SK-N-SH treated with all-trans-retinoic acid at 6 μM for 48 hours (cell line): Measurements from ENCODE around the gene CTAGE1.
"Not testable (repeated sequence)": the region's sequence is repeated elsewhere in the genome, so short reads cannot be mapped to it uniquely, and the experiment has no call there.

ENCODE experiments used
- ATAC-seq: fragments of 200-7000 bp; cut with Tn5 transposase; 3 replicates; pipeline ENCODE4 v1.9.1; 2020; ENCODE audit warnings: mild to moderate bottlenecking, moderate library complexity
- ARNTL ChIP-seq: fragments of 450-650 bp; formaldehyde crosslinking; IDR thresholded peaks from 2 replicates; pipeline ENCODE4 v1.5.0; 2020; ENCODE audit warnings: low read depth, mild to moderate bottlenecking, moderate library complexity, borderline replicate concordance
- BACH2 ChIP-seq: fragments of 250-450 bp; sonication (Bioruptor Pico); IDR thresholded peaks from 2 replicates; pipeline ENCODE4 v1.9.0; 2021; ENCODE audit warnings: mild to moderate bottlenecking, borderline replicate concordance
- CSDC2 ChIP-seq: fragments of 250-450 bp; sonication (Bioruptor Pico); IDR thresholded peaks from 2 replicates; pipeline ENCODE4 v1.5.0; 2020; ENCODE audit warnings: mild to moderate bottlenecking, moderate library complexity
- ESRRG ChIP-seq: fragments of 250-450 bp; sonication (Bioruptor Pico); IDR thresholded peaks from 2 replicates; pipeline ENCODE4 v1.6.1; 2021; ENCODE audit warnings: mild to moderate bottlenecking
- GLIS3 ChIP-seq: fragments of 250-450 bp; sonication (Bioruptor Pico); IDR thresholded peaks from 2 replicates; pipeline ENCODE4 v1.5.0; 2020; ENCODE audit warnings: mild to moderate bottlenecking, moderate library complexity
- OSR1 ChIP-seq: fragments of 250-450 bp; sonication (Bioruptor Pico); IDR thresholded peaks from 2 replicates; pipeline ENCODE4 v1.8.0; 2022; ENCODE audit warnings: moderate library complexity, mild to moderate bottlenecking, inconsistent platforms
- RARB ChIP-seq: fragments of 250-450 bp; sonication (Bioruptor Pico); IDR thresholded peaks from 2 replicates; pipeline ENCODE4 v1.8.0; 2021; ENCODE audit warnings: mild to moderate bottlenecking, moderate library complexity
- SNAI2 ChIP-seq: fragments of 250-450 bp; sonication (Bioruptor Pico); IDR thresholded peaks from 2 replicates; pipeline ENCODE4 v1.5.0; 2020; ENCODE audit warnings: mild to moderate bottlenecking, moderate library complexity
- TCF4 ChIP-seq: fragments of 250-450 bp; sonication (Bioruptor Pico); IDR thresholded peaks from 2 replicates; pipeline ENCODE4 v1.8.0; 2021; ENCODE audit warnings: mild to moderate bottlenecking, moderate library complexity, borderline replicate concordance
- TOX ChIP-seq: fragments of 250-450 bp; sonication (Bioruptor Pico); IDR thresholded peaks from 2 replicates; pipeline ENCODE4 v1.8.0; 2021; ENCODE audit warnings: mild to moderate bottlenecking, moderate library complexity, borderline replicate concordance
- ZC3H10 ChIP-seq: fragments of 250-450 bp; sonication (Bioruptor Pico); IDR thresholded peaks from 2 replicates; pipeline ENCODE4 v1.5.1; 2021; ENCODE audit warnings: mild to moderate bottlenecking, moderate library complexity
- ZFP3 ChIP-seq: fragments of 250-450 bp; sonication (Bioruptor Pico); IDR thresholded peaks from 2 replicates; pipeline ENCODE4 v1.5.0; 2020; ENCODE audit warnings: mild to moderate bottlenecking, moderate library complexity
- ZFP30 ChIP-seq: fragments of 450-650 bp; formaldehyde crosslinking; IDR thresholded peaks from 2 replicates; pipeline ENCODE4 v1.5.0; 2022; ENCODE audit warnings: mild to moderate bottlenecking, moderate library complexity
- ZNF565 ChIP-seq: fragments of 450-650 bp; formaldehyde crosslinking; conservative IDR thresholded peaks from 2 replicates; pipeline ENCODE4 v1.5.0; 2020; ENCODE audit warnings: low read depth, mild to moderate bottlenecking, moderate library complexity
- ZNF8 ChIP-seq: fragments of 450-650 bp; formaldehyde crosslinking; IDR thresholded peaks from 2 replicates; pipeline ENCODE4 v1.5.0; 2020; ENCODE audit warnings: mild to moderate bottlenecking, moderate library complexity
- TF ChIP-seq, protein P1 (sequence below): fragments of 250-450 bp; sonication (Bioruptor Pico); IDR thresholded peaks from 2 replicates; pipeline ENCODE4 v1.5.0; 2020; ENCODE audit warnings: mild to moderate bottlenecking, moderate library complexity
- TF ChIP-seq, protein P2 (sequence below): fragments of 250-450 bp; sonication (Bioruptor Pico); IDR thresholded peaks from 2 replicates; pipeline ENCODE4 v1.8.0; 2020; ENCODE audit warnings: mild to moderate bottlenecking, moderate library complexity, borderline replicate concordance
- TF ChIP-seq, protein P3 (sequence below): fragments of 250-450 bp; sonication (Bioruptor Pico); IDR thresholded peaks from 2 replicates; pipeline ENCODE4 v1.5.1; 2021; ENCODE audit warnings: mild to moderate bottlenecking, moderate library complexity
- TF ChIP-seq, protein P4 (sequence below): fragments of 250-450 bp; sonication (Bioruptor Pico); IDR thresholded peaks from 2 replicates; pipeline ENCODE4 v1.5.1; 2020; ENCODE audit warnings: low read depth, mild to moderate bottlenecking, moderate library complexity
- TF ChIP-seq, protein P5 (sequence below): fragments of 250-450 bp; sonication (Bioruptor Pico); IDR thresholded peaks from 2 replicates; pipeline ENCODE4 v1.8.0; 2021; ENCODE audit warnings: low read depth, mild to moderate bottlenecking, moderate library complexity, borderline replicate concordance

Gene CTAGE1

DNA sequence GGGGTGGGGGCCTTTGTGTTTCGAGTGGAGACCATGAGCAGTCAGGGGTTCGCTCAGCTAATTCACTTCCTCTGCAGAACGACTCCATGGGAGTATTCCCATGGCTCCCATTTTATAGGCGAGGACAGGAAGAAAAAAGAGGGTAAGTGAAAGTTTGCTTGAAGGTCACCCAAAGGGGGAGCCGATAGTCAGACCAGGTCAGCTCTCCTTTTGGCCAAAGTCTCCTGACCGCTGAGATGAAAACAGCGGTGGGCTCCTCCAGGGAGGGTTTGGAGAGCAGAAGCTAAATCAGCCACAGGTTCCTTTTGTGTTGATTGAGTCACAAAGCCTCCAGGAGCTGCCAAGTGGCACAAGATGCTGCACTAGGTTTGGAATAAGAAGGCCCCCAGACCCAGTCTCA lies 34.1 kb upstream of the CTAGE1 start:
- no peak for TF ChIP-seq ESRRG (CRISPR knock-in tag)
- TF ChIP-seq ZFP3 (CRISPR knock-in tag), result no peak
- TF ChIP-seq GLIS3, result no peak
- no peak for TF ChIP-seq ZNF565 (CRISPR knock-in tag)
- TF ChIP-seq, protein P1, sequence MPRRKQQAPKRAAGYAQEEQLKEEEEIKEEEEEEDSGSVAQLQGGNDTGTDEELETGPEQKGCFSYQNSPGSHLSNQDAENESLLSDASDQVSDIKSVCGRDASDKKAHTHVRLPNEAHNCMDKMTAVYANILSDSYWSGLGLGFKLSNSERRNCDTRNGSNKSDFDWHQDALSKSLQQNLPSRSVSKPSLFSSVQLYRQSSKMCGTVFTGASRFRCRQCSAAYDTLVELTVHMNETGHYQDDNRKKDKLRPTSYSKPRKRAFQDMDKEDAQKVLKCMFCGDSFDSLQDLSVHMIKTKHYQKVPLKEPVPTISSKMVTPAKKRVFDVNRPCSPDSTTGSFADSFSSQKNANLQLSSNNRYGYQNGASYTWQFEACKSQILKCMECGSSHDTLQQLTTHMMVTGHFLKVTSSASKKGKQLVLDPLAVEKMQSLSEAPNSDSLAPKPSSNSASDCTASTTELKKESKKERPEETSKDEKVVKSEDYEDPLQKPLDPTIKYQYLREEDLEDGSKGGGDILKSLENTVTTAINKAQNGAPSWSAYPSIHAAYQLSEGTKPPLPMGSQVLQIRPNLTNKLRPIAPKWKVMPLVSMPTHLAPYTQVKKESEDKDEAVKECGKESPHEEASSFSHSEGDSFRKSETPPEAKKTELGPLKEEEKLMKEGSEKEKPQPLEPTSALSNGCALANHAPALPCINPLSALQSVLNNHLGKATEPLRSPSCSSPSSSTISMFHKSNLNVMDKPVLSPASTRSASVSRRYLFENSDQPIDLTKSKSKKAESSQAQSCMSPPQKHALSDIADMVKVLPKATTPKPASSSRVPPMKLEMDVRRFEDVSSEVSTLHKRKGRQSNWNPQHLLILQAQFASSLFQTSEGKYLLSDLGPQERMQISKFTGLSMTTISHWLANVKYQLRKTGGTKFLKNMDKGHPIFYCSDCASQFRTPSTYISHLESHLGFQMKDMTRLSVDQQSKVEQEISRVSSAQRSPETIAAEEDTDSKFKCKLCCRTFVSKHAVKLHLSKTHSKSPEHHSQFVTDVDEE (CRISPR knock-in tag), result no peak
- TF ChIP-seq CSDC2, result no peak
- TF ChIP-seq ZNF8 (CRISPR knock-in tag), result no peak
- TF ChIP-seq ARNTL, result no peak
- no peak for TF ChIP-seq RARB (CRISPR knock-in tag)
- TF ChIP-seq BACH2, result no peak
- TF ChIP-seq TCF4 (CRISPR knock-in tag), result no peak
- TF ChIP-seq, protein P2, sequence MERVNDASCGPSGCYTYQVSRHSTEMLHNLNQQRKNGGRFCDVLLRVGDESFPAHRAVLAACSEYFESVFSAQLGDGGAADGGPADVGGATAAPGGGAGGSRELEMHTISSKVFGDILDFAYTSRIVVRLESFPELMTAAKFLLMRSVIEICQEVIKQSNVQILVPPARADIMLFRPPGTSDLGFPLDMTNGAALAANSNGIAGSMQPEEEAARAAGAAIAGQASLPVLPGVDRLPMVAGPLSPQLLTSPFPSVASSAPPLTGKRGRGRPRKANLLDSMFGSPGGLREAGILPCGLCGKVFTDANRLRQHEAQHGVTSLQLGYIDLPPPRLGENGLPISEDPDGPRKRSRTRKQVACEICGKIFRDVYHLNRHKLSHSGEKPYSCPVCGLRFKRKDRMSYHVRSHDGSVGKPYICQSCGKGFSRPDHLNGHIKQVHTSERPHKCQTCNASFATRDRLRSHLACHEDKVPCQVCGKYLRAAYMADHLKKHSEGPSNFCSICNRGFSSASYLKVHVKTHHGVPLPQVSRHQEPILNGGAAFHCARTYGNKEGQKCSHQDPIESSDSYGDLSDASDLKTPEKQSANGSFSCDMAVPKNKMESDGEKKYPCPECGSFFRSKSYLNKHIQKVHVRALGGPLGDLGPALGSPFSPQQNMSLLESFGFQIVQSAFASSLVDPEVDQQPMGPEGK (CRISPR knock-in tag), result no peak
- TF ChIP-seq ZC3H10, result no peak
- TF ChIP-seq, protein P3, sequence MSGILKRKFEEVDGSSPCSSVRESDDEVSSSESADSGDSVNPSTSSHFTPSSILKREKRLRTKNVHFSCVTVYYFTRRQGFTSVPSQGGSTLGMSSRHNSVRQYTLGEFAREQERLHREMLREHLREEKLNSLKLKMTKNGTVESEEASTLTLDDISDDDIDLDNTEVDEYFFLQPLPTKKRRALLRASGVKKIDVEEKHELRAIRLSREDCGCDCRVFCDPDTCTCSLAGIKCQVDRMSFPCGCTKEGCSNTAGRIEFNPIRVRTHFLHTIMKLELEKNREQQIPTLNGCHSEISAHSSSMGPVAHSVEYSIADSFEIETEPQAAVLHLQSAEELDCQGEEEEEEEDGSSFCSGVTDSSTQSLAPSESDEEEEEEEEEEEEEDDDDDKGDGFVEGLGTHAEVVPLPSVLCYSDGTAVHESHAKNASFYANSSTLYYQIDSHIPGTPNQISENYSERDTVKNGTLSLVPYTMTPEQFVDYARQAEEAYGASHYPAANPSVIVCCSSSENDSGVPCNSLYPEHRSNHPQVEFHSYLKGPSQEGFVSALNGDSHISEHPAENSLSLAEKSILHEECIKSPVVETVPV (CRISPR knock-in tag), result no peak
- no peak for TF ChIP-seq OSR1 (CRISPR knock-in tag)
- TF ChIP-seq, protein P4, sequence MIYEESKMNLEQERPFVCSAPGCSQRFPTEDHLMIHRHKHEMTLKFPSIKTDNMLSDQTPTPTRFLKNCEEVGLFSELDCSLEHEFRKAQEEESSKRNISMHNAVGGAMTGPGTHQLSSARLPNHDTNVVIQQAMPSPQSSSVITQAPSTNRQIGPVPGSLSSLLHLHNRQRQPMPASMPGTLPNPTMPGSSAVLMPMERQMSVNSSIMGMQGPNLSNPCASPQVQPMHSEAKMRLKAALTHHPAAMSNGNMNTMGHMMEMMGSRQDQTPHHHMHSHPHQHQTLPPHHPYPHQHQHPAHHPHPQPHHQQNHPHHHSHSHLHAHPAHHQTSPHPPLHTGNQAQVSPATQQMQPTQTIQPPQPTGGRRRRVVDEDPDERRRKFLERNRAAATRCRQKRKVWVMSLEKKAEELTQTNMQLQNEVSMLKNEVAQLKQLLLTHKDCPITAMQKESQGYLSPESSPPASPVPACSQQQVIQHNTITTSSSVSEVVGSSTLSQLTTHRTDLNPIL (CRISPR knock-in tag), result no peak
- TF ChIP-seq TOX (CRISPR knock-in tag), result no peak
- no peak for TF ChIP-seq ZFP30
- TF ChIP-seq SNAI2 (CRISPR knock-in tag), result no peak
- no peak for ATAC-seq

DNA sequence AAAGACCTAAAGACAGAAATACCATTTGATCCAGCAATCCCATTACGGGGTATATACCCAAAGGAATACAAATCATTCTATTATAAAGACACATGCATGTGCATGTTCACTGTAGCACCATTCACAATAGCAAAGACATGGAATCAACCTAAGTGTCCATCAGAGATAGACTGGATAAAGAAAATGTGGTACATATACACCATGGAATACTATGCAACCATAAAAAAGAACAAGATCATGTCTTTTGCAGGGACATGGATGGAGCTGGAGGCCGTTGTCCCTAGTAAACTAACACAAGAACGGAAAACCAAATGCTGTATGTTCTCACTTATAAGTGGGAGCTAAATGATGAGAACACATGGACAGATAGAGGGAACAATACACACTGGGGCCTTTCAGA lies 33.1 kb upstream of the CTAGE1 start:
- not testable (repeated sequence) for ATAC-seq

DNA sequence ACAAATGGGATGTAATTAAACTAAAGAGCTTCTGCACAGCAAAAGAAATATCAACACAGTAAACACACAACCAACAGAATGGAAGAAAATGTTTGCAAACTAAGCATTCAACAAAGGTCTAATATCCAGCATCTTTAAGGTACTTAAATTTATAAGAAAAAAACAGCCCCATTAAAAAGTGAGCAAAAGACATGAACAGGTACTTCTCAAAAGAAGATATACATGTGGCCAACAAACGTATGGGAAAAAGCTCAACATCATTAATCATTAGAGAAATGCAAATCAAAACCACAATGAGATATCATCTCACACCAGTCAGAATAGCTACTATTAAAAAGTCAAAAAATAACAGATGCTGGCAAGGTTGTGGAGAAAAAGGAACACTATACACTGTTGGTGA lies 32.6 kb upstream of the CTAGE1 start:
- ATAC-seq, result not testable (repeated sequence)

DNA sequence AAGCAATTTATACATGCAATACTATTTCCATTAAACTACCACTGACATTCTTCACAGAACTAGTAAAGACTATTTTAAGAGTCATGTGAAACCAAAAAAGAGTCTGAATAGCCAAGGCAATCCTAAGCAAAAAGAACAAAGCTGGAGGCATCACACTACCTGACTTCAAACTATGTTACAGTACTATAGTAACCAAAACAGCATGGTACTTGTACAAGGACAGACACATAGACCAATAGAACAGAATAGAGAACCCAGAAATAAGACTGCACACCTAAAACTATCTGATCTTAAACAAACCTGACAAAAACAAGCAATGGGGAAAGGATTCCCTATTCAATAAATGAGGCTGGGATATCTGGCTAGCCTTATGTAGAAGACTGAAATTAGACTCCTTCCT lies 32.0 kb upstream of the CTAGE1 start:
- not testable (repeated sequence) for ATAC-seq

DNA sequence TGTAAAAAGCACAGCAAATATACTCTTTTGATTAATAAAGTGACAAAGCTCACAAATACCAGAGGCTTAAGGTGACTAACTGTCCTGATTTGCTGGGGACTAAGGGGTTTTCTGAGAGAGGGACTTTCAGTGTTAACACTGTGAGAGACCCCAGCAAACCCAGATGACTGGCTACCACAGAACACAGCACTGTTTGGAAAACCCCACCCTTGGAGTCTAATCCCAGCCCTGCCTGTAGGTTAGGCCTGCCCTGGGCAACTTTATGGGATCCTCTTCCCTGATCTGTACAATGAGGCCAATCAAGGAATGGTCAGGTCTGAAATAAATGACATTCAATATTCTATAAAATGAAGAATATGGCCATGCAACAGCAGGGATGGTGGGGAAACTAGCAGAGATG lies 30.5 kb upstream of the CTAGE1 start:
- no peak for ATAC-seq
- TF ChIP-seq, protein P5, sequence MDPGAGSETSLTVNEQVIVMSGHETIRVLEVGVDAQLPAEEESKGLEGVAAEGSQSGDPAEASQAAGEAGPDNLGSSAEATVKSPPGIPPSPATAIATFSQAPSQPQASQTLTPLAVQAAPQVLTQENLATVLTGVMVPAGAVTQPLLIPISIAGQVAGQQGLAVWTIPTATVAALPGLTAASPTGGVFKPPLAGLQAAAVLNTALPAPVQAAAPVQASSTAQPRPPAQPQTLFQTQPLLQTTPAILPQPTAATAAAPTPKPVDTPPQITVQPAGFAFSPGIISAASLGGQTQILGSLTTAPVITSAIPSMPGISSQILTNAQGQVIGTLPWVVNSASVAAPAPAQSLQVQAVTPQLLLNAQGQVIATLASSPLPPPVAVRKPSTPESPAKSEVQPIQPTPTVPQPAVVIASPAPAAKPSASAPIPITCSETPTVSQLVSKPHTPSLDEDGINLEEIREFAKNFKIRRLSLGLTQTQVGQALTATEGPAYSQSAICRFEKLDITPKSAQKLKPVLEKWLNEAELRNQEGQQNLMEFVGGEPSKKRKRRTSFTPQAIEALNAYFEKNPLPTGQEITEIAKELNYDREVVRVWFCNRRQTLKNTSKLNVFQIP, result no peak
- no peak for TF ChIP-seq OSR1 (CRISPR knock-in tag)
- TF ChIP-seq BACH2, result no peak
